Brain microvascular endothelial cell (primary cell): Measurements from ENCODE around the gene PKP1.

ENCODE experiments used
- DNase-seq: peaks from one replicate; pipeline ENCODE4 v3.0.0-alpha.2; 2020
- H3K27ac ChIP-seq: fragments of 250-450 bp; sonication (Bioruptor Pico); 2 replicates; pipeline ENCODE4 v1.5.1; 2020; ENCODE audit warnings: mild to moderate bottlenecking, moderate library complexity
- H3K27me3 ChIP-seq: fragments of 250-450 bp; sonication (Bioruptor Pico); replicated peaks from 2 replicates; pipeline ENCODE4 v1.5.1; 2020; ENCODE audit warnings: mild to moderate bottlenecking
- H3K36me3 ChIP-seq: fragments of 250-450 bp; sonication (Bioruptor Pico); replicated peaks from 2 replicates; pipeline ENCODE4 v1.5.1; 2020; ENCODE audit warnings: mild to moderate bottlenecking
- H3K4me3 ChIP-seq: 2 replicates; pipeline ENCODE4 v1.5.1; 2011; ENCODE audit warnings: low read depth, mild to moderate bottlenecking, control low read depth, low read length, moderate library complexity
- in situ Hi-C: cut with HindIII; loops from 2 replicates; pipeline ENCODE4 v1.10.0; 2017; ENCODE audit warnings: low sequenced_read_pairs, low pct_ligation_motif_present
- TF ChIP-seq, protein P1 (sequence below): IDR thresholded peaks from 2 replicates; pipeline ENCODE4 v1.5.1; 2011; ENCODE audit warnings: low read depth, mild to moderate bottlenecking, moderate library complexity, low read length, control low read depth, inconsistent platforms; ENCODE audit errors: missing control alignments

Gene PKP1

DNA sequence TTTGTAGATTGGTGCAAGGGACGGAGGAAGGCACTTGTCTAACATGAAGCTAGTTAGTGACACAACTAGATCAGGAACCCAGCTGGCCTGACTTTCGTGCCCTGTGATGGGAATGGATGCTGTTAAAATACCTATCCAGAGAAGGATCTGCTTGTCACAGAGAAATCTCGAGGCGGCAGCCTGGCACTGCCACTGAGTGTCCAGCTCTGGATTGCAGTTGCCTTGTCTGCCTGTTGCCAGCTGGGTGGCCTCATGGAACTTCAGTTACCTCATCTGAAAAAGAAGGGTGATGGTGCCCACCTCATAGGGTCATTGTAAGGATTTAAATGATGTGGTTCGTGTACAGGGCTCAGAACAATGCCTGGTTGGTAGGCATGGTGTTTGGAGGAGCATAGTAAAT is 2.4 kb upstream of the PKP1 start:
- peaks cover 18% of the 10 kb centered on the region for H3K27me3 ChIP-seq
- no peak overlapping the region for H3K27ac ChIP-seq
- no peaks in the 10 kb centered on the region for H3K36me3 ChIP-seq
- TF ChIP-seq, protein P1, sequence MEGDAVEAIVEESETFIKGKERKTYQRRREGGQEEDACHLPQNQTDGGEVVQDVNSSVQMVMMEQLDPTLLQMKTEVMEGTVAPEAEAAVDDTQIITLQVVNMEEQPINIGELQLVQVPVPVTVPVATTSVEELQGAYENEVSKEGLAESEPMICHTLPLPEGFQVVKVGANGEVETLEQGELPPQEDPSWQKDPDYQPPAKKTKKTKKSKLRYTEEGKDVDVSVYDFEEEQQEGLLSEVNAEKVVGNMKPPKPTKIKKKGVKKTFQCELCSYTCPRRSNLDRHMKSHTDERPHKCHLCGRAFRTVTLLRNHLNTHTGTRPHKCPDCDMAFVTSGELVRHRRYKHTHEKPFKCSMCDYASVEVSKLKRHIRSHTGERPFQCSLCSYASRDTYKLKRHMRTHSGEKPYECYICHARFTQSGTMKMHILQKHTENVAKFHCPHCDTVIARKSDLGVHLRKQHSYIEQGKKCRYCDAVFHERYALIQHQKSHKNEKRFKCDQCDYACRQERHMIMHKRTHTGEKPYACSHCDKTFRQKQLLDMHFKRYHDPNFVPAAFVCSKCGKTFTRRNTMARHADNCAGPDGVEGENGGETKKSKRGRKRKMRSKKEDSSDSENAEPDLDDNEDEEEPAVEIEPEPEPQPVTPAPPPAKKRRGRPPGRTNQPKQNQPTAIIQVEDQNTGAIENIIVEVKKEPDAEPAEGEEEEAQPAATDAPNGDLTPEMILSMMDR: no peak
- DNase-seq: no peak
- H3K4me3 ChIP-seq: no peak overlapping the region
- in situ Hi-C loops: no loop called here

DNA sequence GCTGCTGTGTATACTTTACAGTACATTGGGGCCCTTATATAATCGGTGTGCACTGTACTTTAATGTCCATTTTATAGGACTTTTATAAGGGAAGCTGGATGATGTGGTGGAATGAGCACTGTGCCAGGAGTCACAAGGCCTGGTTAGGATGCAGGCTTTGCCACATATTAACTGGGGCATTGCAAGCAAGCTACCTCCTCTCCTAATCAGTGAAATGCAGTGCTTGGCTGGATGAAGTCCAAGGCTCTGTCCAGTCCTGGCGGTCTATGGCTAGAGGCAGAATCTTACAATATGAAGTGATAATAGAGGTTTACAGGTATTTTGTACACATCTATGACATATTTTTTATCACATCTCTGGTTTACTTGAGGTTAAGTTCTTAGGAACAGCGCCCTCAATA is 1.7 kb upstream of the PKP1 start:
- no peaks in the 10 kb centered on the region for H3K36me3 ChIP-seq
- peaks cover 18% of the 10 kb centered on the region for H3K27me3 ChIP-seq
- no peak overlapping the region for H3K4me3 ChIP-seq
- in situ Hi-C loops: no loop called here
- H3K27ac ChIP-seq: no peak overlapping the region
- DNase-seq: no peak
- TF ChIP-seq, protein P1: no peak

DNA sequence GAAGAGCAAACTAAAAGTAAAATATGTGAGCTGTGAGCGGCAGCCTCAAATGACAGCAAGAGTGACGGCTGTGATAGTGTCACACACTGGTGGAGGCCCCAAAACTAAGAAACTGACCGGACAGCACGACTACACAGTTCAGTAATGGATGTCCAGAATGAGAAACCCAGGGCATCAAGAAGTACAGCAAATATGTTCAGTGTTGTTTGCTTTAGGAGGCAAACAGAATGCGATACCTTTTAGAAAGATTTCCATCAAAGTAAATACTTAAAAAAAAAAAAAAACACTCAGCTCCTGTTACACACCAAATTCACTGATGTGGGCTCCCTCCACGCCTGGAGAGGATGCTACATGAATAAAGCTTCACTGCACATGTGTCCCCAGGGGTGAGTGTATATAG is 1.1 kb upstream of the PKP1 start:
- H3K27me3 ChIP-seq: peaks cover 18% of the 10 kb centered on the region
- no peaks in the 10 kb centered on the region for H3K36me3 ChIP-seq
- TF ChIP-seq, protein P1: no peak
- H3K27ac ChIP-seq: no peak overlapping the region
- in situ Hi-C loops: no loop called here
- no peak overlapping the region for H3K4me3 ChIP-seq
- DNase-seq: no peak

DNA sequence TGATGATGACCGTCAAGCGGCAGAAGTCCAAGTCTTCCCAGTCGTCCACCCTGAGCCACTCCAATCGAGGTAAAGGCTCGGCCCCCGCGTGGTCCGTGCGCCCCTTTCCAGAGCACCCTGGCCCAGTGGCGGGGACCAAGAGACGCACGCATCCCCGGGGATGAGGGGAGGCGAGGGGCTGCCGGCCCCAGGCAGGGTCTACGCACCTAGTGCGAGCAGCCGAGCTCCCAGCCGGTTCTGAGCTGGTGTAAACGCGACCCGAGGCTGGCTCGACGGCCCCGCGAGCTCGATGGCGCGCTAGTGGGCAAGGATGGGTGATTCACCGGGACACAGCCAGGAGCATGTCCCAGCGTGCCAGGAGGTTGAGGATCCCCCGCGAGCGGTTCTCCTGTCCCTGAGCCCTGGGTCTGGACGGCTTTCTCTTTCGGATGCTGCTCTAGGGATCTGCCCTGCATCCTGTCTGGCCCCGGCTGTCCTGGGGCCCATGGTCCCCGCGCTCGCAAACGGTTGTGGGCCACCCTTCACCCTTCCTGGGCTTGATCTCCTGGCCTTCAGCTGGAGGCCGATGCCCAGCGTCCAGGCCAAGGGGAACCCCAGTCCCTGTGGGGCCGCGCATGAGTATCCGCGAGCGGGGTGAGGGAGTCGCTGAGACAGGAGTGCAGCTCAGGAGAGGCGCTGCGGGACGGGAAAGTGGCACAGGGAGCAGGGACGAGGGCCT is 689 bp downstream of the PKP1 start:
- in situ Hi-C loops: no loop called here
- Histone ChIP-seq H3K36me3 (no peaks in the 10 kb centered on the region), H3K4me3 (no peak overlapping the region), H3K27ac (no peak overlapping the region), H3K27me3 (peaks cover 18% of the 10 kb centered on the region)
- TF ChIP-seq, protein P1: no peak
- DNase-seq: no peak

DNA sequence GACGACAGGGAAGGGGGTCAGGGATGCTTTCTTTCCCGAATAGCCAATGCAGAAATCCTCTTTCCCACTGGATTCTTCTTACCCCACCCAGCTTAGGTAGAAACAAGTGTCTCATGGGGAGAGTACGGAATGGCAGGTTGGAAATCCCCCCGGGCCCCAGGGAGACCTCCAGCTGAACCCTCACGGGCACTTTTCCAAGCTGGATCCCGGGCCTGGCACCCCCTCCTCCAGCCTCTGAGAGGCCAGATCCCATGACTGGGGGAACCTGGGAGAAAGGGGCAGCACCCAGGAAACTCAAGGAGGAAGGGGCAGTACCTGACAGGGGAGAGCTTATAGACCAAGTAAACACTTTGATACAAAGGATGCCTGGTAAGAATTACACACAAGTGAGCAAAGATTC is 1.3 kb downstream of the PKP1 start:
- no peak for DNase-seq
- Histone ChIP-seq H3K27me3 (peaks cover 18% of the 10 kb centered on the region), H3K36me3 (no peaks in the 10 kb centered on the region), H3K27ac (no peak overlapping the region), H3K4me3 (no peak overlapping the region)
- in situ Hi-C loops: no loop called here
- TF ChIP-seq, protein P1: no peak

DNA sequence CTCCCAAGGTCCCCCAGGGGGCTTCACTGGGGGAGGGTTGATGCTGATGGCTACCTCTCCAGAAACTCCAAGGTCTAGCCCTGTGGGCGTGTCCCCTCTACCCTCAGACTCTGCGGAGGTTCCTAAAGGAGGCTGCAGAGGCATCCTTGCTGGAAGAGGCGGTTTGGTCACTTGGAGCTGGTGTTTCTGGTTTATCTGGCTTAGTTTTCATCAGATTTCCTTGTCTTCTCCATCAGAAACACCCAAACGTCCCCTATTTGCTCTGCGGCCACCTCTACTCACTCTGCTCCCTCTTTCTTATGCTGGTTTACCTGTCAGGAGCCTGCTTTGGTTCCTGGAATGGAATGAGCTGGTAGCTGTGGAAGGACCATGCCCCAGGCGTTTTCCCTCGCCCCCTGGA is 2.5 kb downstream of the PKP1 start:
- H3K27me3 ChIP-seq: peaks cover 18% of the 10 kb centered on the region
- no peak for DNase-seq
- H3K27ac ChIP-seq: no peak overlapping the region
- H3K36me3 ChIP-seq: no peaks in the 10 kb centered on the region
- H3K4me3 ChIP-seq: no peak overlapping the region
- TF ChIP-seq, protein P1: no peak
- in situ Hi-C loops: no loop called here
